ENCODE data around the gene ERP44. TPM values are rescaled to one million over a fixed set of nuclear protein-coding genes. Genes with fewer than 3 reads are reported as not detected.

ERP44 gene
- total and polyA plus RNA-seq, 12 donors = 12.9 to 43.7 (median 21.3) TPM

DNA sequence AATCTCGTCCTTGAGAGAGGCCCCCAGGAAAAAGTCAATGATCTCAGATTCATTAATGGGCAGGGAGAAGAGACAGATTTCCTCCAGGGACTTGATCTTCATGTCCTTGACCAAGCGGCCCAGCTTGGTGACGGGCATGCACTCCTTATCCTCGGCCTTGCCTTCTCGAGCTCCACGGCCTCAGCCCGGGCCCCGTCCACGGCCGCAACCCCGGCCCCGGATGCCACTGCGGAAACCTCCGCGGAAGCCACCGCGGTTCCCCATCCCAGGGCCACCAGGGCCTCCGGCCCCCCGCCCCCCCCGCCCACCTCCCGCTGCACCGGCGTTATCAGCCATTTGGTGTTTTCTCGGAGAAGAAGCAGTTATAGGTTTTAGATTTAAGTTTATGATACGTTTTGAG, 18.5 kb upstream of the ERP44 start:
- Histone ChIP-seq H3K9me3 (replicated peaks in 1 of 3) (no peaks in the 10 kb centered on the region), H3K4me1 (replicated peaks in 1 of 2) (peaks cover 0 to under 1% of the 10 kb centered on the region in 2 donors), H3K4me3 (no peak overlapping the region), H3K27ac (no peak overlapping the region), H3K27me3 (no peaks in the 10 kb centered on the region), H3K36me3 (replicated peaks in 1 of 2) (no peaks in the 10 kb centered on the region)
- DNase-seq = peak in 2 of 7 donors; percentile 18 to 25
- intact Hi-C loops (cut with DNase I) = no loop called here
- TF ChIP-seq, protein P1, sequence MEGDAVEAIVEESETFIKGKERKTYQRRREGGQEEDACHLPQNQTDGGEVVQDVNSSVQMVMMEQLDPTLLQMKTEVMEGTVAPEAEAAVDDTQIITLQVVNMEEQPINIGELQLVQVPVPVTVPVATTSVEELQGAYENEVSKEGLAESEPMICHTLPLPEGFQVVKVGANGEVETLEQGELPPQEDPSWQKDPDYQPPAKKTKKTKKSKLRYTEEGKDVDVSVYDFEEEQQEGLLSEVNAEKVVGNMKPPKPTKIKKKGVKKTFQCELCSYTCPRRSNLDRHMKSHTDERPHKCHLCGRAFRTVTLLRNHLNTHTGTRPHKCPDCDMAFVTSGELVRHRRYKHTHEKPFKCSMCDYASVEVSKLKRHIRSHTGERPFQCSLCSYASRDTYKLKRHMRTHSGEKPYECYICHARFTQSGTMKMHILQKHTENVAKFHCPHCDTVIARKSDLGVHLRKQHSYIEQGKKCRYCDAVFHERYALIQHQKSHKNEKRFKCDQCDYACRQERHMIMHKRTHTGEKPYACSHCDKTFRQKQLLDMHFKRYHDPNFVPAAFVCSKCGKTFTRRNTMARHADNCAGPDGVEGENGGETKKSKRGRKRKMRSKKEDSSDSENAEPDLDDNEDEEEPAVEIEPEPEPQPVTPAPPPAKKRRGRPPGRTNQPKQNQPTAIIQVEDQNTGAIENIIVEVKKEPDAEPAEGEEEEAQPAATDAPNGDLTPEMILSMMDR (IDR thresholded peaks at IDR 0.05) = no peak
- no peak for TF ChIP-seq POLR2A (IDR thresholded peaks at IDR 0.05)
- WGBS, 4 donors = 71 to 79% (median 78%) methylated on average over 4 to 25 of the region's 25 CpGs

DNA sequence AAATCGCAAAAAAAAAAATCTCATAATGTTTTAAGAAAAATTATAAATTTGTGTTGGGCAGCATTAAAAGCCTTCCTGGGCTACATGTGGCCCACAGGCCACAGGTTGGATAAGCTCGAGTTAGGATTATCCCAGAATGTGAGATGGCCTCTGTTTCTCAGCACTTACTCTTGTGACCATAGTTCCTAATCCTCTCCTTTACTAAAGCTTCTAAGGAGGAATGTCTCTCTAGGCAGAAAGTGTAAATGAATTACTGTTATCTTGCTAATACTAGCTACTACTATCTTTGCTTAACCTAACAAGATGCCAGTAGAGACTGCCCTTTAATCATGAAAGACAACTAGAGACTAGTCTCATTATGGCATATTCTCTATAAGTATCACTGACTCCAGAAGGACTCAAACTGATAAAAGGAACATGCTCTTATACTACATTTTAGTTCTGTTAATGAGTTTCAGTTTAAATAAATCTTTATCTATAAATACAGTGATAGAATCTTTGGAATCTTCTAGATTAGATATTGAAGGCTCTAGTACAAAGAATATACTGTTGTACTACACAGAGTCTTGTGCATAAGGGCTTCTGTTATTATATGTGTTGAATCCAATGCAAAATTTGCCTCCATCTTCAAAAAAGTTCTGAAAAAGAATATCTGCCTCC, 14.0 kb upstream of the ERP44 start:
- Histone ChIP-seq H3K27ac (no peak overlapping the region), H3K9me3 (replicated peaks in 1 of 3) (no peaks in the 10 kb centered on the region), H3K27me3 (no peaks in the 10 kb centered on the region), H3K36me3 (replicated peaks in 1 of 2) (peaks cover 0 to 19% of the 10 kb centered on the region in 2 donors), H3K4me1 (replicated peaks in 1 of 2) (peaks cover 5 to 26% of the 10 kb centered on the region in 2 donors), H3K4me3 (no peak overlapping the region)
- WGBS, 4 donors = 88 to 98% (median 98%) methylated on average over 2 of the region's 2 CpGs
- intact Hi-C loops (cut with DNase I) = no loop called here
- TF ChIP-seq, protein P1 (IDR thresholded peaks at IDR 0.05) = no peak
- TF ChIP-seq POLR2A (IDR thresholded peaks at IDR 0.05) = no peak
- no peak for DNase-seq

DNA sequence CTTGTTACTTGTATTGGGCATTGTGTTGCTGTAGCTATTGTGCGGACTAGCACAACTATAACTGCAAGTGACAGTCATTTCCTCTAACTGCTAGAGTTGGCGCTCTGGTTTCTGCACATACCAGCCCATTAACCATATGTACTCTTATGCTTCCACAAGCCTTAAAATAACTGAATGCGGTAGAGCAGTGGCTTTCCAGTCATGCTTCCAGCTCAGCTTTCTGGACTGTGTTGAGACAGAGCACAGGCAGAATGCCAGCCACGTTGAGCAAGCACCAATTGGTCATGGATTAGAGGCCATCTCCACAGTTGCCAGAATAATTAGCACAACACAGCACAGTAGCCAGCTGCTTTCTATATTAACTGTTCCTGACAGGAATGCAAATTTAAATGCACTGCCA, 12.4 kb upstream of the ERP44 start:
- H3K9me3 ChIP-seq (replicated peaks in 1 of 3) = no peaks in the 10 kb centered on the region
- 29 to 40% (median 37%) methylated on average over 4 of the region's 4 CpGs for WGBS, 4 donors
- H3K4me3 ChIP-seq = no peak overlapping the region
- peaks cover 5 to 33% of the 10 kb centered on the region in 2 donors for H3K4me1 ChIP-seq (replicated peaks in 1 of 2)
- peak overlapping the region; percentile 13 to 72 (median 66) for H3K27ac ChIP-seq
- DNase-seq = peak; percentile 90 to 97 (median 94)
- no peaks in the 10 kb centered on the region for H3K27me3 ChIP-seq
- TF ChIP-seq, protein P1 (IDR thresholded peaks at IDR 0.05) = no peak
- TF ChIP-seq POLR2A (IDR thresholded peaks at IDR 0.05) = no peak
- intact Hi-C loops (cut with DNase I) = no loop called here
- peaks cover 0 to 33% of the 10 kb centered on the region in 2 donors for H3K36me3 ChIP-seq (replicated peaks in 1 of 2)

DNA sequence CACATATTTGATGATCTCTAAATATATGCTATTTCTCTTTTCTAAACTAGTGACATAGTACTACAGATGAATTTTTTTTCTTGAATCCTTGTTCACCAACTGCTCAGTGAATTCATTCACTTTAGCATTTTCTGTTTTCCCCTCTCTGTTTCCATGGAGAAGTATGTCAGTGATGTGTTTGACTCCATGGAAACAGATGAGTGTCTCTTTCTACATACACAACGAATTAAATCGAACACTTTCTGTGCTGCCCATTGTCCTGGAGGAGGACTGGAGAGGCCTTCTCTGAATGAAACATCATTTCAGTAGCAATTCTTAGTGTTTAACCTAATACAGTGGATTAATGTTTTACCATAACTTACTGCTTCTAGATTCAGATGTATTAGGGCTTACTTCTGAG, 9.8 kb upstream of the ERP44 start:
- H3K4me1 ChIP-seq (replicated peaks in 1 of 2) = peaks cover 5 to 33% of the 10 kb centered on the region in 2 donors
- no peak overlapping the region for H3K27ac ChIP-seq
- 71 to 90% (median 83%) methylated on average over 2 of the region's 2 CpGs for WGBS, 4 donors
- intact Hi-C loops (cut with DNase I) = no loop called here
- DNase-seq = no peak
- H3K9me3 ChIP-seq (replicated peaks in 1 of 3) = no peaks in the 10 kb centered on the region
- TF ChIP-seq POLR2A (IDR thresholded peaks at IDR 0.05) = no peak
- TF ChIP-seq, protein P1 (IDR thresholded peaks at IDR 0.05) = no peak
- no peak overlapping the region for H3K4me3 ChIP-seq
- no peaks in the 10 kb centered on the region for H3K27me3 ChIP-seq
- peaks cover 0 to 57% of the 10 kb centered on the region in 2 donors for H3K36me3 ChIP-seq (replicated peaks in 1 of 2)
